GM12874 (cell line): ENCODE results near the gene ATG7.

Experiments used
- TF ChIP-seq, protein P1 (sequence below): IDR thresholded peaks from 2 replicates; pipeline ENCODE4 v1.5.1; 2011; ENCODE audit warnings: low read depth, mild to moderate bottlenecking, control low read depth, low read length, moderate library complexity; ENCODE audit not compliant: insufficient read depth

The ATG7 gene

GRCh38 chr3:11553436-11554235, 281.4 kb downstream of the ATG7 start:
- TF ChIP-seq, protein P1, sequence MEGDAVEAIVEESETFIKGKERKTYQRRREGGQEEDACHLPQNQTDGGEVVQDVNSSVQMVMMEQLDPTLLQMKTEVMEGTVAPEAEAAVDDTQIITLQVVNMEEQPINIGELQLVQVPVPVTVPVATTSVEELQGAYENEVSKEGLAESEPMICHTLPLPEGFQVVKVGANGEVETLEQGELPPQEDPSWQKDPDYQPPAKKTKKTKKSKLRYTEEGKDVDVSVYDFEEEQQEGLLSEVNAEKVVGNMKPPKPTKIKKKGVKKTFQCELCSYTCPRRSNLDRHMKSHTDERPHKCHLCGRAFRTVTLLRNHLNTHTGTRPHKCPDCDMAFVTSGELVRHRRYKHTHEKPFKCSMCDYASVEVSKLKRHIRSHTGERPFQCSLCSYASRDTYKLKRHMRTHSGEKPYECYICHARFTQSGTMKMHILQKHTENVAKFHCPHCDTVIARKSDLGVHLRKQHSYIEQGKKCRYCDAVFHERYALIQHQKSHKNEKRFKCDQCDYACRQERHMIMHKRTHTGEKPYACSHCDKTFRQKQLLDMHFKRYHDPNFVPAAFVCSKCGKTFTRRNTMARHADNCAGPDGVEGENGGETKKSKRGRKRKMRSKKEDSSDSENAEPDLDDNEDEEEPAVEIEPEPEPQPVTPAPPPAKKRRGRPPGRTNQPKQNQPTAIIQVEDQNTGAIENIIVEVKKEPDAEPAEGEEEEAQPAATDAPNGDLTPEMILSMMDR: no peak

DNA sequence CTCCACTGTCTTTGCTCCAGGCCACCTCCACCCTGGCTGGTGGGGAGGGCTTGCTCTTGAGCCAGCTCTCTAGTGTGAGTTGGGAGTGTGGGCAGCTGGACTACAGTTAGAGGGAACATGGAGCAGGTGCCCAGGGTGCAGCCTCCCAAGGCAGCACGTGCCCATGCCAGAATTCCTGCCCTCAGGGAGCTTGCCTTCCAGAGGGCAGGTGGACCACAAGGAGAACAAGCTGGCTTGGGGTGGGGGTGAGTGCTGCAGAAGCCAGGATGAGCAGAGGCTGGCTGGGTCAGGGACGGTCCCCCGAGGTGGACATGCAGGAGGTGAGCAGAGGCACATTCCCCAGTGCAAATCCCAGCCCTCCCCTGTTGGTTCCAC, 282.0 kb downstream of the ATG7 start:
- TF ChIP-seq, protein P1: no peak

DNA sequence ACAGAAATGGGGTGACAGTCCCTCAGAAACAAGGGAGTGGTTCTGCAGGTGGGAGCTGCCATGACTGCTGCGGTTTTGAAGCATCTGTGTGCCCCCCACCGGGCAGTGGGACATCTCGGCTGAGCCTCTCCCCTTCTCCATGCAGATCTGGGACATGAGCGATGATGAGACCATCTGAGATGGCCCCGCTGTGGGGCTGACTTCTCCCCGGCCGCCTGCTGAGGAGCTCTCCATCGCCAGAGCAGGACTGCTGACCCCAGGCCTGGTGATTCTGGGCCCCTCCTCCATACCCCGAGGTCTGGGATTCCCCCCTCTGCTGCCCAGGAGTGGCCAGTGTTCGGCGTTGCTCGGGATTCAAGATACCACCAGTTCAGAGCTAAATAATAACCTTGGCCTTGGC, 282.5 kb downstream of the ATG7 start:
- TF ChIP-seq, protein P1: no peak

GRCh38 chr3:11555211-11555782, 283.1 kb downstream of the ATG7 start:
- TF ChIP-seq, protein P1: no peak

DNA sequence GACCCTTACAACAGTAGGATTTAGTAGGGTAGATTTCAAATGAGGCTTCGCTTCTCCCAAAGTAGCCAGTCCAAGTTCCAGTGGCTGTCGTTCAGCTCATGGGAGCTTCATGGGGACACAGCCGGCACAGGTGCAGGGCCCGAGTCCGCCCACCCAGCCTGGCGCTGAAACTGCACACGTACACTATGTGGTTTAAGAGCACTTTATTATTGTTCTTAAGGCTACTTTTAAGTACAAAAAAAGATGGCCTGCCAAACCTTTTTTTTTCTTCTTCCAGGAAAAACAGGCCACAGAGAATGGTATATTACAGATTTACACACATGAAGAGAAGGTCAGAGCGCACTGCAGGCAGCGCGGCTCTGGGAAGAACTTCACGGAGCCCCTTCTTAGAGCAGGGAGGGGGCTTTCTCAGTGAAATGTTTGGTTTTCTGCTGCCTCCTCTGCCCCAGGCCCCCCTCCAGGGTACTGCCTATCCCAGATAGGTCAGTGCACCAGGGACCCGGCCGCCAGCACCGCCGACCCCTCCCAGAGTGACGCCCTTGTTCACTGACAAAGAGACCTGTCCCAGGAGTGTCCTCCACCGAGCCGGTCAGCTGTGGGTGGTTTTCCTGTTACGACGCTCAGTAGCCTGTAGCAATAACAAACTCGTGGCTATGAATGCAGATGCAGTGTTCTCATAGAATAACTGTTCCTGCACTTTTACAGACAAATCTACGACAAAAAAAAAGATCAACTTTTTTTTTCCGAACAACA, 283.9 kb downstream of the ATG7 start:
- TF ChIP-seq, protein P1: no peak

DNA sequence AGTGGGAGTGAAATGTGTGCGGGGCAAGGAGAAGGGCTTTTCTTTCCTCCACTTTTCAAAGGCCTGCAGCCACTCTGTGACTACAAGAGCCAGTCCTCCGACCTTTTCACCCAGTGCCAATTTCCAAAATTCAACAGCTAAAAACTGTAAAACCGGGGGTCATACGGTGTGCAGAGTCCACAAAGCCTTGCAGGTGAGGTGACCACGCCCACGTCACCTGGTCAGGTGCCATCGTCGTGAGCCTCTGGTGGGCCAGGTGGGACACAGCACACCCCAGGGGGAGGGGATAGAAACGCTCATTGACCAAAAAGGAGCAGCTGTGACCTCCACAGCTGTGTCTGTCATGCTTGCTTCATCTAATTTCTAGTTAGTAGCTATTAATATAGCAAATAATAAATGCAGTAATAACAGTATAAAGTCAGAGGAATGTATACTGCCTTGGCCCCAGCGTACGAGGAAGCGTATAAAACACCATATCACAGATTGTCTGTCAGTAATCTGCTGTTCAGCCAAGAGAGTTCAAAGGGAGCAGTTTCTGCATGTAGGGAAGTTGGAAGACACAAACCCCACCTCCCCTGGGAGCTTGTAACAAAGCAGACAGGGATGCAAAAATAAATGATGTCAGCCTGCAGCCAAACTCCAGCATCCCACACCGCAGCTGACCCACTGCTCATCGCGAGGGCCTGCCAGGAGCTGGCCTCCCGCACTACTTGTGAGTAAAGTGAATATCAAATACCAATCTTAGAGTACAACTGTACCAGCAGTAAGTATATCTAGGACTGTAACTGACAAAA, 284.9 kb downstream of the ATG7 start:
- TF ChIP-seq, protein P1: no peak

DNA sequence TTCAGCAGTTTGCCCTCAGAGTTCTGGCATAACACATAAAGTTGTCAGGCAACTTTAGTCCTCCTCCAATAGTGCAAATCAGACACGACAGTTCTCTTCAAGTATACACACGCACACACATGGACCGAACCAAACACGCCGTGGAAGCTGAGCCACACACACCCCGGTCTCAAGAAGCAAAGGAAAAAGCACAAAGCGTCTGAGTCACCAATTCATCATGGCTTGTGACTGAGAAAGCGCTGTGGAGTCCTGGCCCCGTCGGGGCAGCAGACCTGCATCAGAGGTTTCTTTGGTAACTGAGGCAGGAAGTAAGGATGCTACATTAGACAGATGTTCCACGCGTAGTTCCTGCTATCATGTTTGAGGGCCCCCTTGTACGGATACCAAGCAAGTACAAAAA, 285.8 kb downstream of the ATG7 start:
- TF ChIP-seq, protein P1: no peak
